H9 (cell line): ENCODE data around the gene EEF1AKMT3. TPM values are rescaled to one million over a fixed set of nuclear protein-coding genes. Genes with fewer than 3 reads are reported as not detected.

Experiments used
- DNase-seq: peaks from one replicate; pipeline ENCODE4 v3.0.0-alpha.2; 2017
- H2AFZ ChIP-seq: one replicate; pipeline ENCODE4 v1.6.1; 2013; ENCODE audit warnings: mild to moderate bottlenecking, low read length, control low read depth, moderate library complexity
- H2AK5ac ChIP-seq: 2 replicates; pipeline ENCODE4 v1.6.1; 2013; ENCODE audit warnings: low read length, control low read depth, mixed read lengths; ENCODE audit not compliant: insufficient read length
- H2BK120ac ChIP-seq: one replicate; pipeline ENCODE4 v1.6.1; 2013; ENCODE audit warnings: low read depth, mild to moderate bottlenecking, low read length, control low read depth, inconsistent platforms; ENCODE audit not compliant: poor library complexity, severe bottlenecking
- H2BK12ac ChIP-seq: 2 replicates; pipeline ENCODE4 v1.6.1; 2013; ENCODE audit warnings: low read length, control low read depth, mixed read lengths, low read depth; ENCODE audit not compliant: insufficient read length
- H2BK15ac ChIP-seq: 2 replicates; pipeline ENCODE4 v1.6.1; 2013; ENCODE audit warnings: low read depth, low read length, control low read depth
- H2BK20ac ChIP-seq: one replicate; pipeline ENCODE4 v1.6.1; 2013; ENCODE audit warnings: low read depth, mild to moderate bottlenecking, low read length, control low read depth, inconsistent platforms; ENCODE audit not compliant: poor library complexity, severe bottlenecking
- H2BK5ac ChIP-seq: 2 replicates; pipeline ENCODE4 v1.6.1; 2013; ENCODE audit warnings: low read length, control low read depth, mixed read lengths; ENCODE audit not compliant: insufficient read length
- H3K14ac ChIP-seq: 2 replicates; pipeline ENCODE4 v1.6.1; 2013; ENCODE audit warnings: low read length, control low read depth; ENCODE audit not compliant: insufficient read depth
- H3K18ac ChIP-seq: 2 replicates; pipeline ENCODE4 v1.6.1; 2013; ENCODE audit warnings: low read depth, mild to moderate bottlenecking, mixed read lengths, low read length, control low read depth; ENCODE audit not compliant: insufficient read length
- H3K23ac ChIP-seq: 2 replicates; pipeline ENCODE4 v1.6.1; 2013; ENCODE audit warnings: low read length, control low read depth, mixed read lengths, low read depth; ENCODE audit not compliant: insufficient read length
- H3K23me2 ChIP-seq: 2 replicates; pipeline ENCODE4 v1.6.1; 2013; ENCODE audit warnings: low read depth, mild to moderate bottlenecking, mixed read lengths, low read length, control low read depth; ENCODE audit not compliant: insufficient read length, poor library complexity, severe bottlenecking
- H3K27ac ChIP-seq: 2 replicates; pipeline ENCODE4 v1.5.1; 2013; ENCODE audit warnings: low read length, control low read depth, mixed read lengths, low read depth; ENCODE audit not compliant: insufficient read length
- H3K27me3 ChIP-seq: 2 replicates; pipeline ENCODE4 v1.6.1; 2013; ENCODE audit warnings: low read length, control low read depth, inconsistent platforms; ENCODE audit not compliant: insufficient read depth
- H3K4ac ChIP-seq: 2 replicates; pipeline ENCODE4 v1.6.1; 2013; ENCODE audit warnings: low read depth, mild to moderate bottlenecking, control low read depth, inconsistent platforms, low read length, moderate library complexity
- H3K4me1 ChIP-seq: 2 replicates; pipeline ENCODE4 v1.6.1; 2013; ENCODE audit warnings: low read length, control low read depth, inconsistent platforms; ENCODE audit not compliant: insufficient read depth
- H3K4me2 ChIP-seq: 2 replicates; pipeline ENCODE4 v1.6.1; 2013; ENCODE audit warnings: low read length, control low read depth, mixed read lengths; ENCODE audit not compliant: insufficient read length, insufficient read depth
- H3K56ac ChIP-seq: 2 replicates; pipeline ENCODE4 v1.6.1; 2013; ENCODE audit warnings: low read depth, mild to moderate bottlenecking, mixed read lengths, low read length, control low read depth; ENCODE audit not compliant: insufficient read length
- H3K79me1 ChIP-seq: 2 replicates; pipeline ENCODE4 v1.6.1; 2013; ENCODE audit warnings: low read depth, mild to moderate bottlenecking, moderate library complexity, low read length, control low read depth, inconsistent platforms; ENCODE audit not compliant: insufficient read depth, poor library complexity, severe bottlenecking
- H3K79me2 ChIP-seq: 2 replicates; pipeline ENCODE4 v1.6.1; 2013; ENCODE audit warnings: low read length, control low read depth, inconsistent platforms; ENCODE audit not compliant: insufficient read depth
- H3K9ac ChIP-seq: 2 replicates; pipeline ENCODE4 v1.6.1; 2013; ENCODE audit warnings: low read length, control low read depth, mixed read lengths; ENCODE audit not compliant: insufficient read length; ENCODE audit errors: extremely low read depth
- H3K9me3 ChIP-seq: one replicate; pipeline ENCODE4 v1.6.1; 2013; ENCODE audit warnings: low read depth, low read length, inconsistent platforms; ENCODE audit not compliant: control insufficient read depth
- H3T11ph ChIP-seq: one replicate; pipeline ENCODE4 v1.6.1; 2013; ENCODE audit warnings: mild to moderate bottlenecking, low read length, control low read depth, inconsistent platforms
- H4K20me1 ChIP-seq: one replicate; pipeline ENCODE4 v1.6.1; 2013; ENCODE audit not compliant: control insufficient read depth, insufficient read length, insufficient read depth
- H4K5ac ChIP-seq: 2 replicates; pipeline ENCODE4 v1.6.1; 2013; ENCODE audit warnings: low read depth, mild to moderate bottlenecking, mixed read lengths, low read length, control low read depth; ENCODE audit not compliant: insufficient read length
- H4K8ac ChIP-seq: replicated peaks from 2 replicates; pipeline ENCODE4 v1.6.1; 2013; ENCODE audit warnings: low read length, control low read depth, mixed read lengths, low read depth; ENCODE audit not compliant: insufficient read length
- H4K91ac ChIP-seq: 2 replicates; pipeline ENCODE4 v1.6.1; 2013; ENCODE audit warnings: low read depth, mild to moderate bottlenecking, moderate library complexity, mixed read lengths, low read length, control low read depth; ENCODE audit not compliant: insufficient read length
- H3K27ac Mint-ChIP-seq, 3 experiments: 2 replicates in 2 of 3; 3 replicates in 1 of 3; pipeline ENCODE4 v1.8.0; 2020 to 2021; ENCODE audit warnings: mixed read lengths in 3 of 3, mild to moderate bottlenecking in 1 of 3, moderate library complexity in 1 of 3
- H3K27me3 Mint-ChIP-seq: 2 replicates; pipeline ENCODE4 v1.8.0; 2021; ENCODE audit warnings: low read depth, mild to moderate bottlenecking, moderate library complexity, mixed read lengths
- H3K36me3 Mint-ChIP-seq, 3 experiments: 2 replicates in 2 of 3; 3 replicates in 1 of 3; pipeline ENCODE4 v1.8.0; 2020 to 2021; ENCODE audit warnings: low read depth in 3 of 3, mixed read lengths in 3 of 3; ENCODE audit not compliant: insufficient read depth in 1 of 3
- H3K4me1 Mint-ChIP-seq, 2 experiments: 2 replicates each; pipeline ENCODE4 v1.8.0; 2020; ENCODE audit warnings: mixed read lengths in 2 of 2
- H3K4me3 Mint-ChIP-seq, 2 experiments: 2 replicates in 1 of 2; 3 replicates in 1 of 2; pipeline ENCODE4 v1.8.0; 2020 to 2021; ENCODE audit warnings: mild to moderate bottlenecking in 2 of 2, mixed read lengths in 2 of 2, moderate library complexity in 1 of 2
- H3K9me3 Mint-ChIP-seq, 2 experiments: 2 replicates in 1 of 2; 3 replicates in 1 of 2; pipeline ENCODE4 v1.8.0; 2020; ENCODE audit warnings: mild to moderate bottlenecking in 2 of 2, mixed read lengths in 2 of 2, moderate library complexity in 1 of 2
- WGBS: extraction: QIAGEN DNeasy Blood & Tissue Kit; methylation state at CpG from one replicate; pipeline ENCODE4 v1.1.7; 2013; ENCODE audit warnings: missing lambda C conversion rate, low lambda C conversion rate, mixed read lengths; ENCODE audit not compliant: insufficient read length; ENCODE audit errors: extremely low coverage; 5-methylcytosine and 5-hydroxymethylcytosine counted together
- total RNA-seq: library from RNA; stranded (reverse); gene quantifications from 2 replicates; pipeline ENCODE4 v1.2.1, GENCODE V29; 2021
- TF ChIP-seq, protein P1 (sequence below): fragments of 200-600 bp; sonication (generic); conservative IDR thresholded peaks from 3 replicates; pipeline ENCODE4 v1.8.0; 2021; ENCODE audit warnings: antibody characterized with exemption, mild to moderate bottlenecking

Gene EEF1AKMT3
- total RNA-seq, 1 experiment from 2014 or later: 2.9 TPM

DNA sequence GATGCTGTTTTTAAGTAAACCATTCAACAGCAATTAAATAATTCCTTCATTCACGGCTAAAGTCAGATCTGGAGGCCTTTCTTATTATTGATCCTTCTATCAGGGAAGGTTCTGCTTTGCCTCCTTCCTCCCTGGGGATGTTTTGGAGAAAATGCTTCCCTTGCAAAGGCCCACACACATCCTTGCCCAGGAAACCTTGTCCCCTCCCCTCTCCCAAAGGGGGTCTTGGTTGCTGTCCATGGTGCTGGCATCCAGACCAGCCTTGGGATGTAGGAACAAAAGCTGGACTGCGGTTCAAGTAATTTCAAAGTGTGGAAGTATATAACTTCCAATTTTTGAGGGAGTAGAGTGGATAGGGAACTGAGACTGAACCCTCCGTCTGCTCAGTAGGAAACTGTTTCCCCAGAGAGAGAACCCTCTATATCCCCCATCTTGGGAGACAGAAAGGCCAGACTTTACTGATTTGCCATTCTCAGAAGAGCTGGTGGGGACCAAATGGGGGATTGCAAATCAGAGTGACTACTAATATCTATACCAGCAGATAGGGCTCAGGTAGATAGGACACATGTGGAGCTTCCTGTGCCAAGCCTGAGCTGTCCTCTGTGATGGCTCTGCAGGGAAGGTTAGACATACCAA lies 11.9 kb upstream of the EEF1AKMT3 start:
- Histone ChIP-seq H2BK20ac (no peak overlapping the region), H3K27me3 (peaks cover 29% of the 10 kb centered on the region), H2BK5ac (no peak overlapping the region), H3K79me2 (no peaks in the 10 kb centered on the region), H4K8ac (no peak overlapping the region), H2AK5ac (no peak overlapping the region), H3K9ac (no peak overlapping the region), H3K9me3 (no peaks in the 10 kb centered on the region), H2AFZ (no peak overlapping the region), H3K18ac (no peak overlapping the region), H4K5ac (no peak overlapping the region), H4K20me1 (no peaks in the 10 kb centered on the region), H3K4ac (no peak overlapping the region), H2BK120ac (no peak overlapping the region), H3K4me2 (no peak overlapping the region), H3K23me2 (peaks cover 14% of the 10 kb centered on the region), H3K23ac (no peak overlapping the region), H3K79me1 (no peaks in the 10 kb centered on the region), H3K27ac (no peak overlapping the region), H2BK15ac (no peak overlapping the region), H3T11ph (no peak overlapping the region), H3K4me1 (no peaks in the 10 kb centered on the region), H3K56ac (no peak overlapping the region), H2BK12ac (no peak overlapping the region), H3K14ac (no peak overlapping the region), H4K91ac (no peak overlapping the region)
- TF ChIP-seq, protein P1, sequence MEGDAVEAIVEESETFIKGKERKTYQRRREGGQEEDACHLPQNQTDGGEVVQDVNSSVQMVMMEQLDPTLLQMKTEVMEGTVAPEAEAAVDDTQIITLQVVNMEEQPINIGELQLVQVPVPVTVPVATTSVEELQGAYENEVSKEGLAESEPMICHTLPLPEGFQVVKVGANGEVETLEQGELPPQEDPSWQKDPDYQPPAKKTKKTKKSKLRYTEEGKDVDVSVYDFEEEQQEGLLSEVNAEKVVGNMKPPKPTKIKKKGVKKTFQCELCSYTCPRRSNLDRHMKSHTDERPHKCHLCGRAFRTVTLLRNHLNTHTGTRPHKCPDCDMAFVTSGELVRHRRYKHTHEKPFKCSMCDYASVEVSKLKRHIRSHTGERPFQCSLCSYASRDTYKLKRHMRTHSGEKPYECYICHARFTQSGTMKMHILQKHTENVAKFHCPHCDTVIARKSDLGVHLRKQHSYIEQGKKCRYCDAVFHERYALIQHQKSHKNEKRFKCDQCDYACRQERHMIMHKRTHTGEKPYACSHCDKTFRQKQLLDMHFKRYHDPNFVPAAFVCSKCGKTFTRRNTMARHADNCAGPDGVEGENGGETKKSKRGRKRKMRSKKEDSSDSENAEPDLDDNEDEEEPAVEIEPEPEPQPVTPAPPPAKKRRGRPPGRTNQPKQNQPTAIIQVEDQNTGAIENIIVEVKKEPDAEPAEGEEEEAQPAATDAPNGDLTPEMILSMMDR: no peak
- peaks cover 58% of the 10 kb centered on the region for H3K27me3 Mint-ChIP-seq
- DNase-seq: peak; percentile 52
- H3K36me3 Mint-ChIP-seq: peaks cover 0 to 19% (median 6%) of the 10 kb centered on the region in 3 experiments; a peak in 4 of 7 replicates
- no peaks in the 10 kb centered on the region for H3K9me3 Mint-ChIP-seq
- no peak overlapping the region for H3K4me3 Mint-ChIP-seq
- no peak overlapping the region for H3K27ac Mint-ChIP-seq
- WGBS: no CpG with 5 or more reads among the region's 3 CpGs
- peaks cover 23 to 31% of the 10 kb centered on the region in 2 experiments for H3K4me1 Mint-ChIP-seq
